ENCODE results near the gene MINAR1. TPM values are rescaled to one million over a fixed set of nuclear protein-coding genes. Genes with fewer than 3 reads are reported as not detected.

Gene MINAR1
- total and polyA plus RNA-seq, 2 experiments from 2014 or later = 0.26 to 3.8 TPM

DNA sequence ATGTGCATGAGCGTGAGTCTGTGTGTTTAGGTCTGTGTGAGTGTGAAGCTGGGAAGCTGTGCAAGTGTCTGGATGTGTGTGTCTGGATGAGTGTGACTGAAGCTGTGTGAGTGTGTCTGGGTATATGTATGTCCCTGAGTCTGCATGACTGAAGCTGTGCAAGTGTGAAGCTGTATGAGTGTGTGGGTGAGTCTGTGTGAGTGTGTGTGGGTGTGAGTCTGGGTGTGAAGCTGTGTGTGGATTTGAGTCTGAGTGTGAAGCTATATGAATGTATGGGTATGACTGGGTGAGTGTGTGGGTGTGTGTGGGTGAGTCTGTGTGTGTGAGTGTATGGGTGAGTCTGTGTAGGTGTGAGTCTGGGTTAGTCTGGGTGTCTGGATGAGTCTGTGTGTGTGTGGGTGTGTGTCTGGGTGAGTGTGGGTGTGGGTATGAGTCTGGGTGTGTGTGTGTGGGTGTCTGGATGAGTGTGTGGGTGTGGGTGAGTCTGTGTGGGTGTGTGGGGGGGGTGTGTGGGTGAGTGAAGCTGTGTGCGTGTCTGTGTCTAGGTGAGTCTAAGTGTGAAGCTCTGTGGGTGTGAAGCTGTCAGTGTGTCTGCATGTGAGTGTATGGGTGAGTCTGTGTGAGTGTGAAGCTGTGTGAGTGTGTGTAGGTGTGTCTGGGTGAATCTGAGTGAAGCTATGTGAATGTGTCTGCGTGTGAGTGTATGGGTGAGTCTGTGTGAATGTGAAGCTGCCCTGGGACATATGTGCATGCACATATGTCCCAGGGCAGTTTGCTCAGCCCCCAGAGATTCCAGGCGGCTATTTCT is 20.3 kb downstream of the MINAR1 start:
- DNase-seq (ENCODE audit: low read depth in 1 of 2, low spot score in 1 of 2) = no peak
- TF ChIP-seq CTCF (IDR thresholded peaks at IDR 0.05; ENCODE audit: low read depth, low read length) = no peak
- Histone ChIP-seq H3K4me1 (ENCODE audit: low read depth) (no peaks in the 10 kb centered on the region), H3K27ac (no peak overlapping the region), H3K36me3 (no peaks in the 10 kb centered on the region), H3K4me3 (no peak overlapping the region), H3K9me3 (ENCODE audit: low read depth) (no peaks in the 10 kb centered on the region), H3K27me3 (no peaks in the 10 kb centered on the region)

- DNase-seq (ENCODE audit: low read depth in 1 of 2, low spot score in 1 of 2) = no peak
- Histone ChIP-seq H3K27me3 (no peaks in the 10 kb centered on the region), H3K27ac (no peak overlapping the region), H3K4me1 (ENCODE audit: low read depth) (no peaks in the 10 kb centered on the region), H3K9me3 (ENCODE audit: low read depth) (no peaks in the 10 kb centered on the region), H3K36me3 (no peaks in the 10 kb centered on the region), H3K4me3 (no peak overlapping the region)
- TF ChIP-seq CTCF (IDR thresholded peaks at IDR 0.05; ENCODE audit: low read depth, low read length) = no peak
Observed at GRCh38 chr15:79453446-79453845, 21.3 kb downstream of the MINAR1 start.

DNA sequence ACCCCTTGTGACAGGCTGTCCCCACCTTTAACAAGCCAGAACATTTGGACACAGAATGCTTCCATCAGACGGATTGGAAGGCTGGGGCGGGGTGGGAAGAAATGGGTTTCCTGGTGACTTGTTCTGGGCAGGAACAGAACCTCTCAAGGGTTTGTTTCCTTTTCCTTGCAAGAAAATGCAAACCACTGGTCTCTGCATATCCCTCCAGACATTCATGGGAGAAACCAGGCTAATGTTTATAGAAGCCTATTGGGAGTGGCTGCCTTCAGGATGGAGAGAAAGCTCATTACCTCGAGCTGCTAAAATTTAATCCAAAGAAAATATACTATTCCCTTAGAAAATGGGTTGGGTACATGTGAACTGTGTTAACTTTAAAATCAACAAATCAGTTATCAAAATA is 21.9 kb downstream of the MINAR1 start:
- no peak overlapping the region for H3K27ac ChIP-seq
- no peak for DNase-seq (ENCODE audit: low read depth in 1 of 2, low spot score in 1 of 2)
- H3K9me3 ChIP-seq (ENCODE audit: low read depth) = no peaks in the 10 kb centered on the region
- H3K4me1 ChIP-seq (ENCODE audit: low read depth) = no peaks in the 10 kb centered on the region
- H3K36me3 ChIP-seq = no peaks in the 10 kb centered on the region
- H3K27me3 ChIP-seq = no peaks in the 10 kb centered on the region
- no peak for TF ChIP-seq CTCF (IDR thresholded peaks at IDR 0.05; ENCODE audit: low read depth, low read length)
- no peak overlapping the region for H3K4me3 ChIP-seq

DNA sequence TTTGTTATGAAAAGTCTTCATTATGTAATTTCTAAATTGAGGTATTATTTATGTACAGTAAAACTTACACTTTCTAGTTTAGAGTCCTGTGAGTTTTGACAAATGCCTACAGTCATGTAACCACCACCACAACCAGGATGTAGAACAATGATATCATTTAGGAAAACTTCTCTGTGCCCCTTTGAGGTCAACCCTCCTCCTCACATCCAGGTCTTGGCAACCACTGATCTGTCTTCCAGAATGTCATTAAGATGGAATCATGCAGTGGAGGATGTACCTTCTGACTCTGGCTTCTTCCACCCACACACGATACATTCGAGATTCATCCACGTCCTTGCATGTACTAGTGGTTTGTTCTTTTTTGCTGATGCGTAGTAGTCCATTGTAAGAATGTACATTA is 23.2 kb downstream of the MINAR1 start:
- TF ChIP-seq CTCF (IDR thresholded peaks at IDR 0.05; ENCODE audit: low read depth, low read length) = no peak
- H3K4me3 ChIP-seq = no peak overlapping the region
- no peak for DNase-seq (ENCODE audit: low read depth in 1 of 2, low spot score in 1 of 2)
- H3K36me3 ChIP-seq = no peaks in the 10 kb centered on the region
- H3K27ac ChIP-seq = no peak overlapping the region
- no peaks in the 10 kb centered on the region for H3K4me1 ChIP-seq (ENCODE audit: low read depth)
- H3K9me3 ChIP-seq (ENCODE audit: low read depth) = no peaks in the 10 kb centered on the region
- no peaks in the 10 kb centered on the region for H3K27me3 ChIP-seq

GRCh38 chr15:79455943-79456342 is 23.8 kb downstream of the MINAR1 start:
- no peak for DNase-seq (ENCODE audit: low read depth in 1 of 2, low spot score in 1 of 2)
- H3K4me1 ChIP-seq (ENCODE audit: low read depth) = no peaks in the 10 kb centered on the region
- no peaks in the 10 kb centered on the region for H3K27me3 ChIP-seq
- no peak overlapping the region for H3K4me3 ChIP-seq
- H3K27ac ChIP-seq = no peak overlapping the region
- no peaks in the 10 kb centered on the region for H3K36me3 ChIP-seq
- no peak for TF ChIP-seq CTCF (IDR thresholded peaks at IDR 0.05; ENCODE audit: low read depth, low read length)
- H3K9me3 ChIP-seq (ENCODE audit: low read depth) = no peaks in the 10 kb centered on the region
